Heart left ventricle (tissue), 16 donors: ENCODE results near the gene HSPB3. TPM values are rescaled to one million over a fixed set of nuclear protein-coding genes. Genes with fewer than 3 reads are reported as not detected.

Source experiments
- ATAC-seq, 4 donors: fragments of 200-7000 bp; cut with Tn5 transposase; one replicate each; pipeline ENCODE4 v1.9.1; 2020 to 2022; ENCODE audit warnings: moderate library complexity in 4 of 4, mild to moderate bottlenecking in 3 of 4, moderate number of reproducible peaks in 1 of 4
- DNase-seq, 5 donors: peaks; one replicate each; pipeline ENCODE4 v3.0.0-alpha.2; 2020
- H3K27ac ChIP-seq, 12 donors: fragments of 200-600 bp; sonication (generic) in 4 of 12; one replicate each; pipeline versions ENCODE4 v1.5.0 to v1.8.0; 2016 to 2022; ENCODE audit warnings: mild to moderate bottlenecking in 2 of 12
- H3K27me3 ChIP-seq, 9 donors: fragments of 200-600 bp; sonication (generic) in 2 of 9; one replicate each; pipeline versions ENCODE4 v1.5.1 to v1.8.0; 2016 to 2022; ENCODE audit warnings: mild to moderate bottlenecking in 3 of 9
- H3K36me3 ChIP-seq, 9 donors: fragments of 200-600 bp; sonication (generic) in 2 of 9; one replicate each; pipeline versions ENCODE4 v1.5.0 to v1.8.0; 2018 to 2022; ENCODE audit warnings: mild to moderate bottlenecking in 2 of 9
- H3K4me1 ChIP-seq, 12 donors: fragments of 200-600 bp; sonication (generic) in 4 of 12; one replicate each; pipeline versions ENCODE4 v1.5.0 to v1.8.0; 2016 to 2022; ENCODE audit warnings: mild to moderate bottlenecking in 3 of 12
- H3K4me3 ChIP-seq, 12 donors: fragments of 200-600 bp; sonication (generic) in 4 of 12; one replicate each; pipeline versions ENCODE4 v1.5.0 to v1.8.0; 2017 to 2022; ENCODE audit warnings: mild to moderate bottlenecking in 9 of 12, moderate library complexity in 4 of 12
- H3K9me3 ChIP-seq, 12 donors: fragments of 200-600 bp; sonication (generic) in 4 of 12; one replicate each; pipeline versions ENCODE4 v1.5.0 to v1.8.0; 2016 to 2022; ENCODE audit warnings: mild to moderate bottlenecking in 1 of 12
- POLR2A ChIP-seq, 2 donors: fragments of 450-650 bp; IDR thresholded peaks; one replicate each; pipeline ENCODE4 v1.6.1; 2017; ENCODE audit warnings: antibody characterized with exemption in 2 of 2, mild to moderate bottlenecking in 2 of 2, moderate library complexity in 2 of 2
- WGBS, 4 donors: extraction: QIAGEN DNeasy Blood & Tissue Kit in 2 of 4; methylation state at CpG; one replicate each; pipeline versions ENCODE4 v1.1.5 to v1.1.7; 2013 to 2018; 5-methylcytosine and 5-hydroxymethylcytosine counted together
- intact Hi-C, 10 donors: fragments of 100-400 bp; cut with DNase I; formaldehyde crosslinking; loops; one replicate each; pipeline versions ENCODE4 v1.11.1 to v1.14.2; 2022
- polyA plus RNA-seq, 2 donors: library from polyadenylated mRNA; stranded (reverse); fragments of 200-250 nt; gene quantifications; one replicate each; pipeline ENCODE4 v1.2.3, GENCODE V29; 2013
- total RNA-seq, 9 donors: library from RNA; depleted of rRNA in 2 of 9; stranded (reverse); fragments of >200 nt in 2 of 9; fragmentation: NEBNext Ultra II Directional in 3 of 9; extraction: Animal tissue kit (Norgen Biotek cat#: 25700) in 3 of 9; gene quantifications; one replicate each; pipeline versions ENCODE4 v1.1.0 to v1.2.4, GENCODE V29; 2016 to 2023
- TF ChIP-seq, protein P1 (sequence below), 12 donors: fragments of 200-600 bp; sonication (generic) in 4 of 12; IDR thresholded peaks; one replicate each; pipeline versions ENCODE4 v1.5.0 to v1.8.0; 2018 to 2022; ENCODE audit warnings: antibody characterized with exemption in 12 of 12, mild to moderate bottlenecking in 5 of 12
- donor health status: ischemic (EF 13 %, LVEDD 7.1; RV severe dilation, severe dysfunction).
- donor health status: healthy with polysubstance abuse.
- donor health status: DM: no; HTN: yes; CAD: no.
- donor health status: DM: no; HTN: no; CAD: no.
- donor health status: ischemic (EF 25% LVEDD 6.9; RV normal size, moderate dysfunction).
- donor health status: ischemic (EF 25% LVEDD 5.7; RV mildly dilated, moderate dysfunction).
- donor health status: healthy.
- donor health status: DM: yes; HTN: yes; CAD: no.
- donor health status: ischemic (EF 35%, LVEDD 5.7; RV mildly dilated, moderate dysfunction).
- donor health status: nonischemic (EF 11% LVEDD 7.7; RV severe dilation, severe dysfunction).
- donor health status: DM: yes; HTN: yes; CAD: no.
- donor health status: PGD.
- donor health status: ischemic (EF 29% LVEDD 5.4; RV normal size, mild dysfunction).
- donor health status: nonischemic (EF 23%, LVEDD 6.1; RV moderate dilation, normal function).

HSPB3 gene
- total and polyA plus RNA-seq, 11 donors, result 125 to 795 (median 317) TPM

DNA sequence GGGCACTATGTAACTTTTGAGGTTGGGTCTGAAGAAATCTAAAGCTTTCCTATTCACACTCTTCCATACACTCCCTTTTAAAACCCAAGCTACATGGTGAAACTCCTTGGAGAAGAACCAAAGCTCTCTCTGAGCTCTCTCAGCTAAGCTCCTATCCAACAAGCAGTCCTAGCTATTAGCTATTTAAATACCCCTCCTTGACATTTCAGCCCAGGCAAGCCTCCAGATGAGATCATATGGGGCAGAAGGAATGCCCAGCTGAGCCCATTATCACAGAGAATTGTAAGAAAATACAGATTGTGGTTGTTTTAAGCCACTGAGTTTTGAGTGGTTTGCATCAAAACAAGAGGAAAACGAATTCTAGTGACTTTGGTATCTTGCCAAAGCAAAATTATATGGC, 15.2 kb downstream of the HSPB3 start:
- Histone ChIP-seq H3K36me3 (no peaks in the 10 kb centered on the region), H3K27me3 (no peaks in the 10 kb centered on the region), H3K4me3 (no peak overlapping the region), H3K9me3 (no peaks in the 10 kb centered on the region), H3K27ac (peak overlapping the region in 4 of 12 donors; percentile 2 to 69 (median 23)), H3K4me1 (peaks cover 0 to 30% (median 12%) of the 10 kb centered on the region in 12 donors)
- TF ChIP-seq, protein P1, sequence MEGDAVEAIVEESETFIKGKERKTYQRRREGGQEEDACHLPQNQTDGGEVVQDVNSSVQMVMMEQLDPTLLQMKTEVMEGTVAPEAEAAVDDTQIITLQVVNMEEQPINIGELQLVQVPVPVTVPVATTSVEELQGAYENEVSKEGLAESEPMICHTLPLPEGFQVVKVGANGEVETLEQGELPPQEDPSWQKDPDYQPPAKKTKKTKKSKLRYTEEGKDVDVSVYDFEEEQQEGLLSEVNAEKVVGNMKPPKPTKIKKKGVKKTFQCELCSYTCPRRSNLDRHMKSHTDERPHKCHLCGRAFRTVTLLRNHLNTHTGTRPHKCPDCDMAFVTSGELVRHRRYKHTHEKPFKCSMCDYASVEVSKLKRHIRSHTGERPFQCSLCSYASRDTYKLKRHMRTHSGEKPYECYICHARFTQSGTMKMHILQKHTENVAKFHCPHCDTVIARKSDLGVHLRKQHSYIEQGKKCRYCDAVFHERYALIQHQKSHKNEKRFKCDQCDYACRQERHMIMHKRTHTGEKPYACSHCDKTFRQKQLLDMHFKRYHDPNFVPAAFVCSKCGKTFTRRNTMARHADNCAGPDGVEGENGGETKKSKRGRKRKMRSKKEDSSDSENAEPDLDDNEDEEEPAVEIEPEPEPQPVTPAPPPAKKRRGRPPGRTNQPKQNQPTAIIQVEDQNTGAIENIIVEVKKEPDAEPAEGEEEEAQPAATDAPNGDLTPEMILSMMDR (IDR thresholded peaks at IDR 0.05), result no peak
- no peak for TF ChIP-seq POLR2A (IDR thresholded peaks at IDR 0.05)
- ATAC-seq (peak in 3 of 4 donors; percentile 39 to 69 (median 68)), DNase-seq (no peak)
- WGBS, 4 donors, result 36 to 49% (median 43%) methylated on average over 1 of the region's 1 CpG
- intact Hi-C loops, result no loop called here

DNA sequence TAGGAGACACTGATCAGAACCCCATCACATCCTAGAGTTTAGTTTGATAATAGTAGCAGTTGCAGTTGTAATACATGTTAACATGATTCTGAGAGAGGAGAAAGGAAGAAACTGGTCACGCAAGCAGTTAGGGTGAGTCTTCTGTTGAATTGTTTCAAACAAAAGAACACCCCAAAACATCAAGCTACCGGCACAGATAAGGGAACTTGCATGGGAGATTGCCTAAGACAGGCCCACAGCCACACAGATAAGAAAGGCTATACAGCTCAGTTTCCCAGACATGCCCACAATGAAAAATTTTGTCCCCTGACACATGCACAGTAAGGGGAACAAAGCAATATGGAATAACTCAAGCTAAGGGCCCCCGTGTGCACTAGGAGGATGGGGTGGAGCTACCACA, 15.9 kb downstream of the HSPB3 start:
- no peak overlapping the region for H3K4me3 ChIP-seq
- intact Hi-C loops, result no loop called here
- no peaks in the 10 kb centered on the region for H3K36me3 ChIP-seq
- H3K27ac ChIP-seq, result no peak overlapping the region
- WGBS, 4 donors, result 48 to 56% (median 54%) methylated on average over 3 of the region's 3 CpGs
- no peak for TF ChIP-seq POLR2A (IDR thresholded peaks at IDR 0.05)
- TF ChIP-seq, protein P1 (IDR thresholded peaks at IDR 0.05), result no peak
- no peaks in the 10 kb centered on the region for H3K9me3 ChIP-seq
- peaks cover 0 to 30% (median 12%) of the 10 kb centered on the region in 12 donors for H3K4me1 ChIP-seq
- no peak for ATAC-seq
- DNase-seq, result no peak
- H3K27me3 ChIP-seq, result no peaks in the 10 kb centered on the region

DNA sequence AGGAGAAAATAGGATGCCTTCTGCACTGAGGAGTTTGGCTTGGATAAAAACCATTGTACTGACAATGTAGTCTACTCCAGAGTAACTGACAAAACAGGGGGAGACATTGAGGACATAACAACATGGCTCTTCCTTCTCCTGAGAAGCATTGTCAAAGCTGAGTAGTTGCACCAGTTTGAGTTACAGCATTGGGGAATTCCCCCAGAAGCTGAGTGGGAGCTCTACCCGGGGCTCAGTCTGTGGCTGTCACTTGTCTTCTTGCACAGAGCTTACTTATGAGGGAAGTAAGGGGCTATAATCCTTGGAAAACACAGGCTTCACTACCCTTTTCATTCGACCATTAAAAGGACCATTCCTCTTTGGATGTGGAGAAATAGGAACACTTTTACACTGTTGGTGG, 21.2 kb downstream of the HSPB3 start:
- intact Hi-C loops, result no loop called here
- 78 to 90% (median 79%) methylated on average over 2 of the region's 2 CpGs for WGBS, 4 donors
- no peaks in the 10 kb centered on the region for H3K36me3 ChIP-seq
- no peaks in the 10 kb centered on the region for H3K27me3 ChIP-seq
- no peak for TF ChIP-seq POLR2A (IDR thresholded peaks at IDR 0.05)
- TF ChIP-seq, protein P1 (IDR thresholded peaks at IDR 0.05), result no peak
- H3K27ac ChIP-seq, result no peak overlapping the region
- no peak overlapping the region for H3K4me3 ChIP-seq
- H3K9me3 ChIP-seq, result no peaks in the 10 kb centered on the region
- H3K4me1 ChIP-seq, result peaks cover 0 to 2% (median 0%) of the 10 kb centered on the region in 12 donors
- ATAC-seq (no peak), DNase-seq (no peak)

DNA sequence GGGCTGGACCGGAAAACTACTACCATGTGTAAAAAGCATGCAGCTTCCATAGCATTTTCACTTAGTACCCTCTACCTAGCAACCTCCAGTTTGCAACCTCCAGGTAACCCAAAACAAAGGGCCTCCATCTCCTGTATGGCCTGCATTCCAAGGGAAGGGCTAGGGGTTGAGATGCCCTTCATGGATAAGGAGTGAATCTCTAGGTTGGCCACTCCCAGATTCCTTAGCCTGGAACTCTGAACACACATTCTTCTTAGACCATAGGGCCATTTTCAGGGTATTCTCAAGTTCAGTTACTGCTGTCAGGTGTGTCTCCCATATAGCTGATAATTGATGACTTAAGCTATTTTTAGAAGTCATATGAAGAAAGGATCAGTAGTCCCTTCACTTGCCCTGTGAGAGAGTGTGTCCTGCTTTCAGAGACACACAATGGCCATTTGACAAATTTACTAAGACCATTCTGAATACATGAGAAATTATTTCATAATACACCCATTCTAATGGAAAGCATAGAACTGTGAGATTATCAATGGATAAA, 22.5 kb downstream of the HSPB3 start:
- Histone ChIP-seq H3K36me3 (no peaks in the 10 kb centered on the region), H3K4me1 (peaks cover 0 to 2% (median 0%) of the 10 kb centered on the region in 12 donors), H3K27me3 (no peaks in the 10 kb centered on the region), H3K9me3 (no peaks in the 10 kb centered on the region), H3K27ac (no peak overlapping the region), H3K4me3 (no peak overlapping the region)
- DNase-seq (no peak), ATAC-seq (no peak)
- TF ChIP-seq, protein P1 (IDR thresholded peaks at IDR 0.05), result no peak
- TF ChIP-seq POLR2A (IDR thresholded peaks at IDR 0.05), result no peak
- 90 to 95% (median 94%) methylated on average over 1 of the region's 1 CpG for WGBS, 4 donors
- intact Hi-C loops, result no loop called here
